ENCODE results near the gene AKAP12. TPM values are rescaled to one million over a fixed set of nuclear protein-coding genes. Genes with fewer than 3 reads are reported as not detected.

AKAP12 gene
- total RNA-seq, 1 donor from 2014 or later = 430 TPM

GRCh38 chr6:151297886-151298285 is 58.1 kb downstream of the AKAP12 start:
- no peak overlapping the region for H3K4me3 ChIP-seq (ENCODE audit: low read depth, low read length)
- TF ChIP-seq CTCF (conservative IDR thresholded peaks at IDR 0.05; ENCODE audit: low read depth, low read length) = no peak
- no peak for DNase-seq (ENCODE audit: low read depth)

GRCh38 chr6:151299011-151299410 is 59.2 kb downstream of the AKAP12 start:
- DNase-seq (ENCODE audit: low read depth) = no peak
- no peak overlapping the region for H3K4me3 ChIP-seq (ENCODE audit: low read depth, low read length)
- no peak for TF ChIP-seq CTCF (conservative IDR thresholded peaks at IDR 0.05; ENCODE audit: low read depth, low read length)

GRCh38 chr6:151300267-151300991 is 60.7 kb downstream of the AKAP12 start:
- DNase-seq (ENCODE audit: low read depth) = no peak
- TF ChIP-seq CTCF (conservative IDR thresholded peaks at IDR 0.05; ENCODE audit: low read depth, low read length) = no peak
- H3K4me3 ChIP-seq (ENCODE audit: low read depth, low read length) = no peak overlapping the region

- no peak for TF ChIP-seq CTCF (conservative IDR thresholded peaks at IDR 0.05; ENCODE audit: low read depth, low read length)
- H3K4me3 ChIP-seq (ENCODE audit: low read depth, low read length) = no peak overlapping the region
- DNase-seq (ENCODE audit: low read depth) = no peak
Measured at GRCh38 chr6:151301547-151301946, 61.8 kb downstream of the AKAP12 start.

- DNase-seq (ENCODE audit: low read depth) = no peak
- no peak overlapping the region for H3K4me3 ChIP-seq (ENCODE audit: low read depth, low read length)
- TF ChIP-seq CTCF (conservative IDR thresholded peaks at IDR 0.05; ENCODE audit: low read depth, low read length) = no peak
Measured at GRCh38 chr6:151303231-151303630, 63.5 kb downstream of the AKAP12 start.

GRCh38 chr6:151306269-151306783 is 66.6 kb downstream of the AKAP12 start:
- DNase-seq (ENCODE audit: low read depth) = no peak

More at GRCh38 chr6:151306269-151306783, 66.6 kb downstream of the AKAP12 start:
- TF ChIP-seq CTCF (conservative IDR thresholded peaks at IDR 0.05; ENCODE audit: low read depth, low read length) = no peak
- H3K4me3 ChIP-seq (ENCODE audit: low read depth, low read length) = no peak overlapping the region

All from epithelial cell of proximal tubule (primary cell).